Osteocyte (in vitro differentiated cells): ENCODE data around the gene TTN. TPM values are rescaled to one million over a fixed set of nuclear protein-coding genes. Genes with fewer than 3 reads are reported as not detected.

Experiments used
- DNase-seq: peaks from one replicate; pipeline ENCODE4 v3.0.0; 2021; ENCODE audit warnings: mixed read lengths; ENCODE audit not compliant: unreplicated experiment; ENCODE audit errors: extremely low spot score
- H3K27ac Mint-ChIP-seq: one replicate; pipeline ENCODE4 v1.8.0; 2021; ENCODE audit warnings: mild to moderate bottlenecking, mixed read lengths; ENCODE audit not compliant: unreplicated experiment
- H3K27me3 Mint-ChIP-seq: one replicate; pipeline ENCODE4 v1.8.0; 2021; ENCODE audit warnings: mixed read lengths; ENCODE audit not compliant: unreplicated experiment
- H3K36me3 Mint-ChIP-seq: one replicate; pipeline ENCODE4 v1.8.0; 2021; ENCODE audit warnings: mixed read lengths; ENCODE audit not compliant: unreplicated experiment
- H3K4me1 Mint-ChIP-seq: one replicate; pipeline ENCODE4 v1.8.0; 2021; ENCODE audit warnings: mixed read lengths; ENCODE audit not compliant: unreplicated experiment
- H3K4me3 Mint-ChIP-seq: one replicate; pipeline ENCODE4 v1.8.0; 2021; ENCODE audit warnings: mild to moderate bottlenecking, moderate library complexity, mixed read lengths; ENCODE audit not compliant: unreplicated experiment
- H3K9me3 Mint-ChIP-seq: one replicate; pipeline ENCODE4 v1.8.0; 2021; ENCODE audit warnings: mixed read lengths; ENCODE audit not compliant: unreplicated experiment
- CTCF ChIP-seq: fragments of 200-600 bp; sonication (generic); IDR thresholded peaks from 2 replicates; pipeline ENCODE4 v1.5.0; 2021; ENCODE audit warnings: antibody characterized with exemption, mild to moderate bottlenecking, moderate library complexity
- total RNA-seq: library from RNA; stranded (reverse); gene quantifications from 2 replicates; pipeline ENCODE4 v1.2.1, GENCODE V29; 2021

Gene TTN
- total RNA-seq, 1 donor from 2014 or later: not detected

GRCh38 chr2:178707476-178707875 lies 99.7 kb downstream of the TTN start:
- Mint-ChIP-seq H3K27ac (no peak overlapping the region), H3K4me3 (no peak overlapping the region), H3K9me3 (no peaks in the 10 kb centered on the region), H3K27me3 (peaks cover 17% of the 10 kb centered on the region), H3K4me1 (no peaks in the 10 kb centered on the region), H3K36me3 (no peaks in the 10 kb centered on the region)
- DNase-seq: no peak
- TF ChIP-seq CTCF: no peak

- Mint-ChIP-seq H3K9me3 (no peaks in the 10 kb centered on the region), H3K27me3 (peaks cover 23% of the 10 kb centered on the region), H3K27ac (no peak overlapping the region), H3K36me3 (no peaks in the 10 kb centered on the region), H3K4me1 (no peaks in the 10 kb centered on the region), H3K4me3 (no peak overlapping the region)
- DNase-seq: no peak
- no peak for TF ChIP-seq CTCF
Measured at GRCh38 chr2:178704876-178705275, 102.3 kb downstream of the TTN start.

GRCh38 chr2:178702361-178702760 lies 104.9 kb downstream of the TTN start:
- H3K4me1 Mint-ChIP-seq: no peaks in the 10 kb centered on the region
- no peaks in the 10 kb centered on the region for H3K36me3 Mint-ChIP-seq
- no peak for DNase-seq
- peaks cover 28% of the 10 kb centered on the region for H3K27me3 Mint-ChIP-seq
- no peaks in the 10 kb centered on the region for H3K9me3 Mint-ChIP-seq
- no peak for TF ChIP-seq CTCF
- H3K4me3 Mint-ChIP-seq: no peak overlapping the region
- no peak overlapping the region for H3K27ac Mint-ChIP-seq

GRCh38 chr2:178700922-178701342 lies 106.3 kb downstream of the TTN start:
- Mint-ChIP-seq H3K4me3 (no peak overlapping the region), H3K27ac (no peak overlapping the region), H3K36me3 (no peaks in the 10 kb centered on the region), H3K4me1 (no peaks in the 10 kb centered on the region), H3K9me3 (no peaks in the 10 kb centered on the region), H3K27me3 (peaks cover 21% of the 10 kb centered on the region)
- TF ChIP-seq CTCF: peak; percentile 76
- no peak for DNase-seq

GRCh38 chr2:178700136-178700535 lies 107.1 kb downstream of the TTN start:
- no peaks in the 10 kb centered on the region for H3K9me3 Mint-ChIP-seq
- no peak overlapping the region for H3K4me3 Mint-ChIP-seq
- DNase-seq: no peak
- peaks cover 24% of the 10 kb centered on the region for H3K27me3 Mint-ChIP-seq
- H3K27ac Mint-ChIP-seq: no peak overlapping the region
- no peaks in the 10 kb centered on the region for H3K36me3 Mint-ChIP-seq
- no peak for TF ChIP-seq CTCF
- no peaks in the 10 kb centered on the region for H3K4me1 Mint-ChIP-seq
